Right lobe of liver (tissue), 6 donors: ENCODE data around the gene STK32B. TPM values are rescaled to one million over a fixed set of nuclear protein-coding genes. Genes with fewer than 3 reads are reported as not detected.
"Not testable (repeated sequence)": the region's sequence is repeated elsewhere in the genome, so short reads cannot be mapped to it uniquely, and the experiment has no call there.

Experiments
- ATAC-seq, 4 donors: fragments of 200-7000 bp; cut with Tn5 transposase; one replicate each; pipeline ENCODE4 v1.9.1; 2020; ENCODE audit warnings: mild to moderate bottlenecking in 4 of 4, moderate library complexity in 4 of 4
- DNase-seq, 3 donors: peaks; one replicate each; pipeline ENCODE4 v3.0.0-alpha.2; 2020
- H3K27ac ChIP-seq, 3 donors: fragments of 200-600 bp; one replicate each; pipeline ENCODE4 v1.8.0; 2022
- H3K27me3 ChIP-seq, 2 donors: fragments of 200-600 bp; one replicate each; pipeline ENCODE4 v1.8.0; 2022
- H3K36me3 ChIP-seq, 4 donors: fragments of 200-600 bp; sonication (generic) in 1 of 4; one replicate each; pipeline versions ENCODE4 v1.5.1 to v1.8.0; 2017 to 2022; ENCODE audit warnings: control low read depth in 1 of 4
- H3K4me1 ChIP-seq, 4 donors: fragments of 200-600 bp; sonication (generic) in 1 of 4; one replicate each; pipeline versions ENCODE4 v1.5.1 to v1.8.0; 2017 to 2022; ENCODE audit warnings: control low read depth in 1 of 4
- H3K4me3 ChIP-seq, 3 donors: fragments of 200-600 bp; one replicate each; pipeline ENCODE4 v1.8.0; 2022
- H3K9me3 ChIP-seq, 4 donors: fragments of 200-600 bp; sonication (generic) in 1 of 4; one replicate each; pipeline versions ENCODE4 v1.5.1 to v1.8.0; 2017 to 2022; ENCODE audit warnings: control low read depth in 1 of 4
- POLR2A ChIP-seq: fragments of 450-650 bp; IDR thresholded peaks from one replicate; pipeline ENCODE4 v1.6.1; 2017; ENCODE audit warnings: antibody characterized with exemption, mild to moderate bottlenecking
- WGBS: methylation state at CpG from one replicate; pipeline ENCODE4 v1.1.6; 2018; ENCODE audit warnings: low coverage, low lambda C conversion rate; ENCODE audit not compliant: insufficient coverage; ENCODE audit errors: missing lambda C conversion rate; 5-methylcytosine and 5-hydroxymethylcytosine counted together
- intact Hi-C, 2 donors: fragments of 100-400 bp; cut with DNase I; formaldehyde crosslinking; loops; one replicate each; pipeline versions ENCODE4 v1.11.2 to v1.14.1; 2022
- total RNA-seq, 6 experiments: library from RNA; depleted of rRNA in 2 of 6; stranded (reverse); fragments of >200 nt in 2 of 6; fragmentation: NEBNext Ultra II Directional in 3 of 6; extraction: Animal tissue kit (Norgen Biotek cat#: 25700) in 3 of 6; gene quantifications; one replicate each; pipeline versions ENCODE4 v1.1.0 to v1.2.4, GENCODE V29; 2016 to 2023
- TF ChIP-seq, protein P1 (sequence below), 4 donors: fragments of 200-600 bp in 3 of 4; fragments of 450-650 bp in 1 of 4; IDR thresholded peaks; one replicate each; pipeline versions ENCODE4 v1.5.1 to v1.8.0; 2016 to 2022; ENCODE audit warnings: antibody characterized with exemption in 4 of 4, mild to moderate bottlenecking in 2 of 4
- donor health status: DM: no; HTN: yes; CAD: no.
- donor health status: DM: no; HTN: no; CAD: no.
- donor health status: DM: no; HTN: no; CAD: no.
- donor health status: DM: no; HTN: yes; CAD: no.
- donor health status: DM: no; HTN: yes; CAD: no.

STK32B gene
- total RNA-seq, 6 experiments from 2014 or later: 0.05 to 0.07 TPM; not detected in 4

DNA sequence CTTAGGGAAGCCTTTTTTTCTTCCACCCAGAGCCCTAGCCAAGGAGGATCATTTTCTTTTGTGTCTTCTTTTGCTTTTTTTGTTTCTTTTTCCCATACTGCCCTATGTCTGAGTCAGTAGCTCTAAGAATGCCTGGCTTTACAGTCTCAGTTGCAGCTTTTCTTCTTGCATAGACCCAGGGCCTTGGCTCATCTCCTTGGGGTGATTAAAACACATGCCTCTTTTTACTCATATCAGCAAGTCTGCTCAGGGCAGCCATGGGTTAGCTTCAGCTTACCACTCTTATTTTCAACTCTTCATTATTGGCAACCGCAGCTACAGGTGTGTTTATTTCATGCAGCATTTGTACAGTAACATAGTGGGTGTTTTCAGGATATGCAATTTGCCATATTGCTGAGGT, 196.5 kb downstream of the STK32B start:
- intact Hi-C loops: no loop called here
- Histone ChIP-seq H3K27me3 (no peaks in the 10 kb centered on the region), H3K4me3 (no peak overlapping the region), H3K27ac (no peak overlapping the region), H3K4me1 (no peaks in the 10 kb centered on the region), H3K36me3 (no peaks in the 10 kb centered on the region), H3K9me3 (no peaks in the 10 kb centered on the region)
- TF ChIP-seq, protein P1, sequence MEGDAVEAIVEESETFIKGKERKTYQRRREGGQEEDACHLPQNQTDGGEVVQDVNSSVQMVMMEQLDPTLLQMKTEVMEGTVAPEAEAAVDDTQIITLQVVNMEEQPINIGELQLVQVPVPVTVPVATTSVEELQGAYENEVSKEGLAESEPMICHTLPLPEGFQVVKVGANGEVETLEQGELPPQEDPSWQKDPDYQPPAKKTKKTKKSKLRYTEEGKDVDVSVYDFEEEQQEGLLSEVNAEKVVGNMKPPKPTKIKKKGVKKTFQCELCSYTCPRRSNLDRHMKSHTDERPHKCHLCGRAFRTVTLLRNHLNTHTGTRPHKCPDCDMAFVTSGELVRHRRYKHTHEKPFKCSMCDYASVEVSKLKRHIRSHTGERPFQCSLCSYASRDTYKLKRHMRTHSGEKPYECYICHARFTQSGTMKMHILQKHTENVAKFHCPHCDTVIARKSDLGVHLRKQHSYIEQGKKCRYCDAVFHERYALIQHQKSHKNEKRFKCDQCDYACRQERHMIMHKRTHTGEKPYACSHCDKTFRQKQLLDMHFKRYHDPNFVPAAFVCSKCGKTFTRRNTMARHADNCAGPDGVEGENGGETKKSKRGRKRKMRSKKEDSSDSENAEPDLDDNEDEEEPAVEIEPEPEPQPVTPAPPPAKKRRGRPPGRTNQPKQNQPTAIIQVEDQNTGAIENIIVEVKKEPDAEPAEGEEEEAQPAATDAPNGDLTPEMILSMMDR (IDR thresholded peaks at IDR 0.05): no peak
- TF ChIP-seq POLR2A: no peak
- ATAC-seq (no peak), DNase-seq (no peak)
- WGBS: 75% methylated on average over 1 of the region's 1 CpG

DNA sequence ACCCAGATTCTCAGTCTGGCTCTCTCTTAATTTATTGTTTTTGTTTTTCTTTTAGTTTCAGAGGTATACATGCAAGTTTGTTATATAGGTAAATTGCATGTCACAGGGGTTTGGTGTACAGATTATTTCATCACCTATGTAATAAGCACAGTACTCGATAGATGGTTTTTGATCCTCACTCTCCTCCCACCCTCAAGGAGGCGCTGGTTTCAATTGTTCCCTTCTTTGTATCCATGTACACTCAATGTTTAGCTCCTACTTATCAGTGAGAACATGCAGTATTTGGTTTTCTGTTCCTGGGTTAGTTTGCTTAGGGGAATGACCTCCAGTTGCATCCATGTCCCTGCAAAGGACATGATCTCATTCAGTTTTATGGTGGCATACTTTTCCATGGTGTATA, 198.4 kb downstream of the STK32B start:
- DNase-seq (no peak), ATAC-seq (no peak)
- no peaks in the 10 kb centered on the region for H3K27me3 ChIP-seq
- TF ChIP-seq, protein P1 (IDR thresholded peaks at IDR 0.05): no peak
- TF ChIP-seq POLR2A: no peak
- intact Hi-C loops: no loop called here
- H3K27ac ChIP-seq: no peak overlapping the region
- no peaks in the 10 kb centered on the region for H3K36me3 ChIP-seq
- 34% methylated on average over 2 of the region's 2 CpGs for WGBS
- H3K4me3 ChIP-seq: no peak overlapping the region
- no peaks in the 10 kb centered on the region for H3K4me1 ChIP-seq
- H3K9me3 ChIP-seq: no peaks in the 10 kb centered on the region

DNA sequence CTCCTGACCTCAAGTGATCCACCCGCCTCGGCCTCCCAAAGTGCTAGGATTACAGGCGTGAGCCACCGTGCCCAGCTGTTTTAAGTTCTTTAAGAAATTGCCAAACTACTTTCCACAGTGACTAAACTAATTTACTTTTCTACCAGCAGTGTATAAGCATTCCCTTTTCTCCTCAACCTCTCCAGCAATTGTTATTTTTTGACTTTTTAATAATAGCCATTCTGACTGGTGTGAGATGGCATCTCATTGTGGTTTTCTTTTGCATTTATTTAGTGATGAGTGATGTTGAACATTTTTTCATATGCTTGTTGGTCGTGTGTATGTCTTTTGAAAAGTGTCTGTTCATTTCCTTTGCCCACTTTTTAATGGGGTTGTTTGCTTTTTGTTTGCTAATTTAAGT, 199.3 kb downstream of the STK32B start:
- H3K4me1 ChIP-seq, H3K9me3 ChIP-seq, H3K4me3 ChIP-seq, DNase-seq, H3K36me3 ChIP-seq, ATAC-seq, H3K27me3 ChIP-seq, H3K27ac ChIP-seq, intact Hi-C loops: not testable (repeated sequence)
- WGBS: 54% methylated on average over 2 of the region's 5 CpGs

DNA sequence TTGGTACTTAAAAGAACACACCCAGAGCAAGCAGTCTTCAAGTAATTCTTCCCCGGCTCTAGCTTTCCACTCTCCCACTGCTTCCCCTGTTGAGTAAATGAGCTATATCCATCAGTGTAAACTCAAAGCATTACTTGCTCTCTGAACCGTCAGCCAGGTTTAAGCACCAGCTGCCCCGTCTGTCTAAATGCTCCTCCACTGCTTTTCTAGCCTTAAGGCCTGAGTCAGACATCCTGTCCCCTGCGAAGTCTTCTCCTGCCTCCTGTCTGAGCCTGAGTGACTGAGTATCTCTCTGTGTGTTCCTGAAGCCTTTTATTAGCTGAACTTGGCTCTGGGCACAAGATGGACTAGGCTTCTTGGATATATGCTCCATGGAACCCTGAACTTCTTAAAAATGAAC, 205.1 kb downstream of the STK32B start:
- Histone ChIP-seq H3K9me3 (no peaks in the 10 kb centered on the region), H3K4me1 (no peaks in the 10 kb centered on the region), H3K27me3 (no peaks in the 10 kb centered on the region), H3K36me3 (no peaks in the 10 kb centered on the region), H3K27ac (no peak overlapping the region), H3K4me3 (no peak overlapping the region)
- no peak for TF ChIP-seq POLR2A
- TF ChIP-seq, protein P1 (IDR thresholded peaks at IDR 0.05): no peak
- ATAC-seq (no peak), DNase-seq (no peak)
- intact Hi-C loops: no loop called here
- 43% methylated on average over 3 of the region's 4 CpGs for WGBS

DNA sequence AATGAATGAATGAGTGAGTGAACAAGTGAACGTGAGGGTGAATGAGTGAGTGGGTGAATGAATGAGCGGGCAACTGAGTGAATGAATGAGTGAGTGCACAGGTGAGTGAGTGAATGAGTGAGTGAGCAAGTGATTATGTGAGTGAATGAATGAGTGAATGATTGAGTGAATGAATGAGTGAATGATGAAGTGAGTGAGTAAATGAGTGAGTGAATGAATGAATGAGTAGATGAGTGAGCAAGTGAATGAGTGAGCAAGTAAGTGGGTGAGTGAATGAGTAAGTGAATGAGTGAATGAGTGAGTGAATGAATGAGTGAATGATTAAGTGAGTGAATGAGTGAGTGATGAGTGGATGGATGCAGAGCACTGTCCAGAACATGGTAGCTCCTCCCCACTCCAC, 205.8 kb downstream of the STK32B start:
- H3K4me3 ChIP-seq: no peak overlapping the region
- 57% methylated on average over 2 of the region's 2 CpGs for WGBS
- intact Hi-C loops: no loop called here
- H3K9me3 ChIP-seq: no peaks in the 10 kb centered on the region
- DNase-seq: no peak
- no peaks in the 10 kb centered on the region for H3K4me1 ChIP-seq
- no peak for ATAC-seq
- TF ChIP-seq, protein P1 (IDR thresholded peaks at IDR 0.05): no peak
- no peak for TF ChIP-seq POLR2A
- no peaks in the 10 kb centered on the region for H3K27me3 ChIP-seq
- H3K36me3 ChIP-seq: no peaks in the 10 kb centered on the region
- no peak overlapping the region for H3K27ac ChIP-seq
